Right atrium auricular region (tissue), 2 donors: Measurements from ENCODE around the gene LRRIQ3. TPM values are rescaled to one million over a fixed set of nuclear protein-coding genes. Genes with fewer than 3 reads are reported as not detected.
A peak's percentile ranks its signal among the peaks of the same experiment; 100 is the strongest.
"Not testable (repeated sequence)": the region's sequence is repeated elsewhere in the genome, so short reads cannot be mapped to it uniquely, and the experiment has no call there.

Experiments
- DNase-seq: peaks from one replicate; pipeline ENCODE4 v3.0.0-alpha.2; 2019; ENCODE audit warnings: low spot score
- H3K27ac ChIP-seq, 2 donors: fragments of 200-600 bp; sonication (generic); 1 replicate in 1 of 2; 2 replicates in 1 of 2; pipeline ENCODE4 v1.5.1; 2016 to 2019
- H3K27me3 ChIP-seq, 2 donors: fragments of 200-600 bp; sonication (generic); one replicate each; pipeline versions ENCODE4 v1.5.1 to v1.6.0; 2017 to 2019
- H3K36me3 ChIP-seq: fragments of 200-600 bp; sonication (generic); one replicate; pipeline ENCODE4 v1.5.1; 2016
- H3K4me1 ChIP-seq, 2 donors: fragments of 200-600 bp; sonication (generic); one replicate each; pipeline versions ENCODE4 v1.5.1 to v1.6.0; 2017 to 2019
- H3K4me3 ChIP-seq, 2 donors: fragments of 200-600 bp; sonication (generic); 1 replicate in 1 of 2; 2 replicates in 1 of 2; pipeline ENCODE4 v1.5.1; 2017 to 2019; ENCODE audit warnings: mild to moderate bottlenecking in 1 of 2, moderate library complexity in 1 of 2
- H3K9me3 ChIP-seq, 2 donors: fragments of 200-600 bp; sonication (generic); one replicate each; pipeline ENCODE4 v1.5.1; 2019
- total RNA-seq, 2 donors: library from RNA; depleted of rRNA; stranded (reverse); fragments of >200 nt; gene quantifications; one replicate each; pipeline ENCODE4 v1.1.0, GENCODE V29; 2016
- TF ChIP-seq, protein P1 (sequence below), 2 donors: fragments of 200-600 bp; sonication (generic); IDR thresholded peaks; one replicate each; pipeline ENCODE4 v1.5.1; 2019; ENCODE audit warnings: antibody characterized with exemption in 2 of 2

Gene LRRIQ3
- total RNA-seq, 2 donors from 2014 or later: 0.16 TPM; not detected in 1

DNA sequence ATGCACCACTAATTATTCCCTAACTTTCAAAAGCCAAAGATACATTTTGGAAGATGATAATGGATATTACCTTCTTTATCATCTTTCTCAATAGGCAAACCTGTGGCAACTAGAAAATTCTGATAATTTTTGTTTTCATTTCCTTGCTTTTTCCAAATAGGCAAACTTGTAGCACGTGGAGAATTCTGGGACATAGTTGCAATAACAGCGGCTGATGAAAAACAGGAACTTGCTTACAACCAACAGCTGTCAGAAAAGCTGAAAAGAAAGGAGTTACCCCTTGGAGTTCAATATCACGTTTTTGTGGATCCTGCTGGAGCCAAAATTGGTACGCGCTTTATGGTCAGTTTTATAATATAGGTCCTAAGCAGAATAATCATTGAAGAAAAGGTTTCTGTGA lies 1.5 kb upstream of the LRRIQ3 start:
- Histone ChIP-seq H3K36me3 (no peaks in the 10 kb centered on the region), H3K4me3 (peak overlapping the region in 1 of 2 donors; percentile 66), H3K9me3 (no peaks in the 10 kb centered on the region), H3K27ac (no peak overlapping the region), H3K27me3 (no peaks in the 10 kb centered on the region), H3K4me1 (peaks cover 0 to 16% of the 10 kb centered on the region in 2 donors)
- TF ChIP-seq, protein P1, sequence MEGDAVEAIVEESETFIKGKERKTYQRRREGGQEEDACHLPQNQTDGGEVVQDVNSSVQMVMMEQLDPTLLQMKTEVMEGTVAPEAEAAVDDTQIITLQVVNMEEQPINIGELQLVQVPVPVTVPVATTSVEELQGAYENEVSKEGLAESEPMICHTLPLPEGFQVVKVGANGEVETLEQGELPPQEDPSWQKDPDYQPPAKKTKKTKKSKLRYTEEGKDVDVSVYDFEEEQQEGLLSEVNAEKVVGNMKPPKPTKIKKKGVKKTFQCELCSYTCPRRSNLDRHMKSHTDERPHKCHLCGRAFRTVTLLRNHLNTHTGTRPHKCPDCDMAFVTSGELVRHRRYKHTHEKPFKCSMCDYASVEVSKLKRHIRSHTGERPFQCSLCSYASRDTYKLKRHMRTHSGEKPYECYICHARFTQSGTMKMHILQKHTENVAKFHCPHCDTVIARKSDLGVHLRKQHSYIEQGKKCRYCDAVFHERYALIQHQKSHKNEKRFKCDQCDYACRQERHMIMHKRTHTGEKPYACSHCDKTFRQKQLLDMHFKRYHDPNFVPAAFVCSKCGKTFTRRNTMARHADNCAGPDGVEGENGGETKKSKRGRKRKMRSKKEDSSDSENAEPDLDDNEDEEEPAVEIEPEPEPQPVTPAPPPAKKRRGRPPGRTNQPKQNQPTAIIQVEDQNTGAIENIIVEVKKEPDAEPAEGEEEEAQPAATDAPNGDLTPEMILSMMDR (IDR thresholded peaks at IDR 0.05): no peak
- DNase-seq: no peak

DNA sequence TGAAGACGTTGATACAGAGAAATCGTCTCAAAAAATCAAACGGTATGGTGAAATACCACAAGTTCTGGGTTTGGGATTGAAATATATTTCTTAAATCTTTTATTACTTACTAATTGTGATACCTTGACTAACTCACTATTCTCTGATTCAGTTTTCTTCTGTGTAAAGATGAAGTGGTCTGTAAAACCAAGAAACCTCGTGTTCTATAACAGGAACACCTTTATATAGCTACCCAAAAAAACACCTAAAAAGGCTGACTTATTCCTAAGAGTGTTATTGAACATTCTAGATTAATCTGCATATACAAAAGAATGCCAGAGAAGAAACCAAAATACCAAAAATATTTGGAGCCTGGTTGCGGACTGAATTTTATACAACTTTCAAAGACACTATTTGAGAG lies 721 bp downstream of the LRRIQ3 start:
- H3K9me3 ChIP-seq: no peaks in the 10 kb centered on the region
- no peaks in the 10 kb centered on the region for H3K27me3 ChIP-seq
- no peaks in the 10 kb centered on the region for H3K36me3 ChIP-seq
- TF ChIP-seq, protein P1 (IDR thresholded peaks at IDR 0.05): no peak
- H3K4me1 ChIP-seq: peaks cover 0 to 16% of the 10 kb centered on the region in 2 donors
- peak overlapping the region; percentile 79 to 81 for H3K27ac ChIP-seq
- peak overlapping the region in 1 of 2 donors; percentile 66 for H3K4me3 ChIP-seq
- no peak for DNase-seq

DNA sequence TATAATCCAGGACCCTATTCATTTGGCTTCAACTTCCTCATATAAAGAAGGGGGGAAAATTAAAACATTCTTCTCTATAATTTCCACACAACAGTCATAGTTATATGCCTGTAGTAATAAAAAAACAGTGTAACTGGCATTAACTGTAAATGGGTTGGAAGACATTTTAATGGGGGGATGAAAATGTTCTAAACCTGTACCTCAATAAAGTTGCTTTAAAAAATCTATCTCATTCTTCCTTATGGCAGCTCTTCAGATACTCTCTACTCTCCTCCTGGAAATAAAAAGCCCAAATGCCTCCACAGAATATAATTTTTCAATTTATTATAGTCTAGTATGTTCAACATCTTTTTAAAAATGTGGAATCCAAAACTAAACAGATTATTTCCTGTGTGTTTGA lies 2.6 kb downstream of the LRRIQ3 start:
- DNase-seq: no peak
- H3K36me3 ChIP-seq: no peaks in the 10 kb centered on the region
- H3K27me3 ChIP-seq: no peaks in the 10 kb centered on the region
- no peak overlapping the region for H3K4me3 ChIP-seq
- H3K9me3 ChIP-seq: no peaks in the 10 kb centered on the region
- peaks cover 0 to 16% of the 10 kb centered on the region in 2 donors for H3K4me1 ChIP-seq
- no peak overlapping the region for H3K27ac ChIP-seq
- TF ChIP-seq, protein P1 (IDR thresholded peaks at IDR 0.05): no peak

DNA sequence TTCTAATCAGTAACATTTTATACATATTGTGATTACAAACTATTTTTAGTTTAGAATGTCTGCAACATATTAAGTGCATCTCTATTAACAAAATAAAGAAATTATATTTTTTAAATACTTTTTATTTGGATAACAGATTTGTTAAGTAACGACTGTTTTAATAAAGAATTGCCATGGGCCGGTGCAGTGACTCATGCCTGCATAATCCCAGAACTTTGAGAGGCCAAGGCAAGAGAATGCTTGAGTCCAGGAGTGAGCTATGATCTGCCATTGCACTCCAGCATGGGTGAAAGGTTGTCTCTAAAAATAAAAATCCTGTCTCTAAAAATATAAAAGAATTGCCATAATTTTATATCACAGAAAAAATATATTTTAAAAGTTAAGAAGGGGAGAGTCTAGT lies 4.1 kb downstream of the LRRIQ3 start:
- H3K9me3 ChIP-seq: no peaks in the 10 kb centered on the region
- H3K36me3 ChIP-seq: no peaks in the 10 kb centered on the region
- peaks cover 0 to 7% of the 10 kb centered on the region in 2 donors for H3K4me1 ChIP-seq
- H3K27me3 ChIP-seq: no peaks in the 10 kb centered on the region
- H3K27ac ChIP-seq: no peak overlapping the region
- TF ChIP-seq, protein P1 (IDR thresholded peaks at IDR 0.05): no peak
- no peak overlapping the region for H3K4me3 ChIP-seq
- no peak for DNase-seq

DNA sequence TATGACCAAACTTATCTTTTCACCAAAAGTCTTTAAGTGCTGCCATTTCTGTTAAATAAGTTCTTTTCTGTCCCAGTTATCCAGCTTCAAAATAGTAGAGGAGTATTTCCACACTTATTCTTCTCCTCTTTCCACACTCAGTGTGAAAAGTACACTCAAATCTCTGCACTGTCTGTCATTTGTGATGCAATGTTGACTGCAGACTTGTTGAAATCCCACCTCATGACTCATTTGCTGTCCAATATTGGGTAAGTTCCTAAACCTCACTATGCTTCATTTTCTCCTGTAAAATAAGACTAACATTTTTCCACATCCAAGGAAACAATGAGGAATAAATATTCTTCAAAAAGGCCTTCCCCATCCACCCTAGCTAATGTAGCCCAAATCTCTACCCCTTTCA lies 17.5 kb downstream of the LRRIQ3 start:
- H3K4me3 ChIP-seq: no peak overlapping the region
- peaks cover 0 to under 1% of the 10 kb centered on the region in 2 donors for H3K9me3 ChIP-seq
- H3K4me1 ChIP-seq: no peaks in the 10 kb centered on the region
- no peaks in the 10 kb centered on the region for H3K36me3 ChIP-seq
- H3K27me3 ChIP-seq: no peaks in the 10 kb centered on the region
- H3K27ac ChIP-seq: no peak overlapping the region
- TF ChIP-seq, protein P1 (IDR thresholded peaks at IDR 0.05): no peak
- no peak for DNase-seq

DNA sequence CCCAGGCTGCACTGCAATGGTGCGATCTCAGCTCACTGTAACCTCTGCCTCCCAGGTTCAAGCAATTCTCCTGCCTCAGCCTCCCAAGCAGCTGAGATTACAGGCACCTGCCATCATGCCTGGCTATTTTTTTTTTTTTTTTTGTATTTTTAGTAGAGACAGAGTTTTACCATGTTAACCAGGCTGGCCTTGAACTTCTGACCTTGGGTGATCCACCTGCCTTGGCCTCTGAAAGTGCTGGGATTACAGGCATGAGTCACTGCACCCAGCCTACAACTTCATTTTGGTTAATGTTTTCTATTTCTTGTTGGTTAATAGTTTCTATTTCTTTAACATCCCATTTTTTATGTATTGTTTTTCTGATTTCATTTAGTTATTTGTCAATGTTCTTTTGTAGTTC lies 23.6 kb downstream of the LRRIQ3 start:
- not testable (repeated sequence) for H3K27me3 ChIP-seq

More for the DNA sequence above, 23.6 kb downstream of the LRRIQ3 start:
- not testable (repeated sequence) for H3K4me1 ChIP-seq, H3K36me3 ChIP-seq, H3K4me3 ChIP-seq, H3K27ac ChIP-seq, DNase-seq
- H3K9me3 ChIP-seq: peaks cover 0 to 23% of the 10 kb centered on the region in 2 donors
